Amygdala (tissue), 56 donors: Measurements from ENCODE around the gene FGF22.
A peak's percentile ranks its signal among the peaks of the same experiment; 100 is the strongest.

ENCODE experiments used
- DNase-seq, 56 donors: peaks; one replicate each; lab custom pipeline; 2025; lab: John Stamatoyannopoulos, UW

Gene FGF22

DNA sequence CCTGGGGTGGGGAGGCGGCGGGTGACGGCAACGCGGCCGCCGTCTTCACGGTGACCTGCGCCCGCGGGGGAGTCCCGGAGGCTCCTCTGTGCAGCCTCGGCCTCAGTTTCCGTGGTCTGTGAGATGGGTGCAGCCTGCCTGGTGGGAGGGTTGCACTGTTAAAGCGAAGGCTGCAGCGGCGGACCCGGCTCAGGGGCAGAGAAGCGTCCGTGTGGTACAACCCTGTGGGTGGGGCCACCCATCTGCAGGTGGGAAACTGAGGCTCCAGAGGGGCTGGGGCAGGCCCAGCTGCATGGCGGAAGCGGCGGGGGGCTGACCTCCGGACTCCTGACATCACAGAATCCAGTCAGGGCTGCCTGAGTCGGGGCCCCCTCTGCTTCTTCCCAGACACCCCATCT lies 481 bp downstream of the FGF22 start:
- DNase-seq, result no peak

DNA sequence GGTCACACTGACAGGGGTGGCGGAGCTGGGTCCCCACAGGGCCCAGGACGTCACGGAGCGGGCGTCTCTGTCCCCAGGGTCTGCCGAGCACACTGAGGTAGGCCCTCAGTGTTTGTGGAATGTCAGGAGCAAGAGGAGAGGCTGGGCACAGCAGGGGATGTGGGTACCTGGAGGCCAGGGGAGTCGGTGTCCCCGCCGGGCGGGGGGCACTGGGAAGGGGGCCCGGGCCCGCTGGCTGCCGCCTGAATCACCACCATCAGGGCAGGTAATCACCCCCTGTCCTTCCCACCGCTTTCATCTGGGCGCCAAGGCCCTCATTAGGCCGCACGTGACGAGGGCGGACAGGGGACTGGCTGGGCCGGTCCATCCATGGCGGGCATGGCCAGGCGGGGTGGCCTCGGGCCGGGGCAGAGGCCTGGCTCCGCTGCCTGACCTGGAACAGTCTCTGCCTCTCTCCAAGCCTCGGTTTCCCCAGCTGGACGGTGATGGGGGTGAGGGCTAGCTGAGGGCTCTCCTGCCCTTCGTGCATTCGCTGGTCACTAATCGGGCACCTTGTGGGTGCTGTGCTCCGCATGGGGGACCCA lies 1.0 kb downstream of the FGF22 start:
- no peak for DNase-seq

DNA sequence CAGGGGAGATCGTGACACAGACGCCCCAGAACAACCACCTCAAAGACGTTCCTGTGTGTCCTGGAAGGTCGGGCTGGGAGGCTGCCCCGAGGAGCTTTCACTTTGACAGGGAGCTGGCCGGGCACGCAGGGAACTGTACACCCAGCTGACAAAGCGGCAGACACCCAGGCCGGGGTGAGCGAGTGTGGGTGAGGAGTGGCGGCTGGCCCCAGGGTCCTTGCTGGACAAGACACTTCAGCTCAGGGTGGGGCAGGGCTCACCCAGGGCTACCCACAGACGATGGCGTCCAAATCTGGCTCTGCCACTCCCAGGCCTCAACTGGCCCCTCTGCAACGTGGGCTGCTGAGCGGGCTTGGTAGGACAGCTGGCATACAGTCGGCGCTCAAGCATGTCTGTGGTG lies 2.0 kb downstream of the FGF22 start:
- no peak for DNase-seq

DNA sequence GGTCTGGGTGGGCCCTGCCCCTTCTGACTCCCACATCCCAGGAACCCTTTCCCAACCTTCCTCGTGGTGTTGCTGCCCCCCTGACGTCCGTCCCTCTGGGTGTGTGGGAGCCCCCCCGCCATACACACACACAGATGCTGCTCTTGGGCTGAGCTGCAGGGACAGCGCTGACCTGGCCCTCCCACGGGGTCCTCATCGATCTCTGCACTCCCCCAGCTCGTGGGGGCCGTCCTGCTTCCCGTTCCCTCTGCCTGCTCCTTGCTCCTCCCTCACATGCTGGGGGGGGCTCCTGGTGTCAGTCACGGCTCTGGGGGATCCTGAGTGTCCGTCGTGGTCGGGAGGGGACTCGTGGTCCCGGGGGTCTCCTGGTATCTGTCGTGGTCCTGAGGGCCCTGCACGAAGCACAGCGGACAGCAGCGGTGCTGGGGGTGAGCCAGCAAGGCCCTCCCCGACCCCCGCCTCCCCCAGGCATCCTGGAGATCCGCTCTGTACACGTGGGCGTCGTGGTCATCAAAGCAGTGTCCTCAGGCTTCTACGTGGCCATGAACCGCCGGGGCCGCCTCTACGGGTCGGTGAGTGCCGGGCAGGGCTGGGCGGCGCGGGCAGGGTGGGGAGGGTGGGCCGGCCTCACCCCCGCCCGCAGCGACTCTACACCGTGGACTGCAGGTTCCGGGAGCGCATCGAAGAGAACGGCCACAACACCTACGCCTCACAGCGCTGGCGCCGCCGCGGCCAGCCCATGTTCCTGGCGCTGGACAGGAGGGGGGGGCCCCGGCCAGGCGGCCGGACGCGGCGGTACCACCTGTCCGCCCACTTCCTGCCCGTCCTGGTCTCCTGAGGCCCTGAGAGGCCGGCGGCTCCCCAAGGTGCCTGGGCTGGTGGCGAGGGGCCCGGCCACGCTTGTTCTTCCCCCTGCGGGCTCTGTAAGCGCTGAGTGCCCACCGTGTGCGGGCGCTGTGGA lies 3.4 kb downstream of the FGF22 start:
- no peak for DNase-seq

DNA sequence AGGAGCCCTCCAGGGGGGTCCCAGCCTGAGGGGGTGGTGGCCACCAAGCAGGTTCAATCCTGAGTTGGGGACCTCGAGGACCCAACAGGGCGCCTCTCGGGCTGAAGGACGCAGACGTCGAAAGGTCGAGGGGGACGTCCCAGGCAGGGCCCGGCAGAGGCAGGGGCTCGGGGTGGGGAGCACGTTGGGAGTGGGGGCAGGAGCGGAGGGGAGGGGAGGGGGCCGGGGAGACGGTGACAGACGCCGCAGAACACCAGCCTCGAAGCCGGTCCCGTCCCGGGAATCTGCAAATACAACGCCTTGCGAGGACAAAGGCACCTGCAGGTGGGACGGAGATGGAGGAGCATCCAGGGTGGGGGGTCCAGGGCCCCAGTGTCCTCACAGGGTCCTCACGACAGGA lies 4.1 kb downstream of the FGF22 start:
- DNase-seq, result no peak

DNA sequence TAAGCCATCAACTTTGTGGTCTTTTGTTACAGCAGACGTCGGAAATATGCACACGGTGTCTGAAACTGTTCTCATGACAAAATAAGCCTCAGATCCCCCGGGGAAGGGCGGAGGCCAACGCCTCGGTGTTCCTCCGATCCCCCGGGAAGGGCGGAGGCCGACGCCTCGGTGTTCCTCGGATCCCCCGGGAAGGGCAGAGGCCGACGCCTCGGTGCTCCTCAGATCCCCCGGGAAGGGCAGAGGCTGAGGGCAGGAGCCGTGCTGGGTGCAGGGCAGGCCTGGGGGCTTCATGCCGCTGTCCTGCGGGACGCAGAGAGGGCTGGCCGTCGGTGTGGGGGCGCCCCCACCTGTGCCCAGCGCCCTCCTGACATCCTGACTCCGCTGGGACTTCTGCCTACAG lies 4.7 kb downstream of the FGF22 start:
- DNase-seq, result no peak

DNA sequence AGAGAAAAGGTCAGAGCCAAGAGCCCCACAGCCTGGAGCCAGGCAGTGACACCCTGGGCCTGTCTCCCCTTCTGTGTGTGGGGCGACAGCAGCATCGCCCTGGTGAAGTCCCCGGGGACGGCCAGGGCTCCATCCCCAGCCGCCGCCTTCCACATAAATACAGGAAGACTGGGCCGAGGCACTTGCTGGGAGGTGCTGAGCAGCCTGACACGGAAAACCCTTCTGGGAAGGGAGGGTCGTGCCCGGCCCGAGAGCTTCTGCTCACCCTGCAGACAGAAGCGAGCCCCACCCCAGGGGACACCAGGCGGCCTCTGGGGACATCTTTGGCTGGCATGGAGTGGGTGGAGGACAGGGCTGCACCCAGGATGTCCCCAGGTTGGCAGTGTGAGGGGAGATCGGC lies 5.1 kb downstream of the FGF22 start:
- DNase-seq, result no peak

DNA sequence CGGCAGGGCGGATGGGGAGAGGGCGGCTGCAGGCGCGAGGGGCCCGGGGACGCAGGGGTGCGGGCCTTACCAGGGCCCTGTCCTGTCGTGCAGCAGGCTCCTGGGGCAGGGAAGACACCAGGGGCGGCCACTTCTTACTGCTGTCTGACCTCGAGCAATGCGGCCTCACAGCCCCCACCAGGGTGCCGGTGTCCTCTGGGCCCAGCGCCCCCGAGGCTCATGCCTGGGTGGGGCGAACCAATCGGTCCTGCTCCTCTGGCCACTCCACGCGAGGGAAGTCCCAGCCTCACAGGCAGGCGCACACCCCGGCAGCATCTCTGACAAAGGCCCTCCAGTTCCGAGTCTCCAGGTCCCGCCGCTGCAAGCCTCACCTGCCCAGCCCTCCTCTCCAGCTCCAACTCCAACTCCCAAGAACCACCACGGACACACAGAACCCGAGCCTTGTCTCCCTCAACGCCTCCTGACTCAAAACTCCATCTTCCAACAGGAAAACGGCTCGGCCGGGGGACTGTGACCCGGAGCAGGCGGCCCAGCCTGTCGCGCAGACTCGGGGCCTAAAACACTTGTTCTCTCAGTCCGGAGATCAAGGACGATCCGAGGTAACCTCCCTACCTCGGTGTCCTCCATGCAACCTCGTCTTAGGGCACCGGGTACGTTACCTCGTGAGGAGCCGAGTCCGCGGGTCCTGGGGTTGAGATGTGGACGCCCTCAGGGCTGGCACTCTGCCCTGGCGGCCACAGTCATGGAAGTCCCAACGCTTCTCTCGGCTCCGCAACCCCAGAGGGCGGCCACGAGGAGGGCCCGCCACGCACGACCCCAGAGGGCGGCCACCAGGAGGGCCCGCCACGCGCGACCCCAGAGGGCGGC lies 6.5 kb downstream of the FGF22 start:
- no peak for DNase-seq

DNA sequence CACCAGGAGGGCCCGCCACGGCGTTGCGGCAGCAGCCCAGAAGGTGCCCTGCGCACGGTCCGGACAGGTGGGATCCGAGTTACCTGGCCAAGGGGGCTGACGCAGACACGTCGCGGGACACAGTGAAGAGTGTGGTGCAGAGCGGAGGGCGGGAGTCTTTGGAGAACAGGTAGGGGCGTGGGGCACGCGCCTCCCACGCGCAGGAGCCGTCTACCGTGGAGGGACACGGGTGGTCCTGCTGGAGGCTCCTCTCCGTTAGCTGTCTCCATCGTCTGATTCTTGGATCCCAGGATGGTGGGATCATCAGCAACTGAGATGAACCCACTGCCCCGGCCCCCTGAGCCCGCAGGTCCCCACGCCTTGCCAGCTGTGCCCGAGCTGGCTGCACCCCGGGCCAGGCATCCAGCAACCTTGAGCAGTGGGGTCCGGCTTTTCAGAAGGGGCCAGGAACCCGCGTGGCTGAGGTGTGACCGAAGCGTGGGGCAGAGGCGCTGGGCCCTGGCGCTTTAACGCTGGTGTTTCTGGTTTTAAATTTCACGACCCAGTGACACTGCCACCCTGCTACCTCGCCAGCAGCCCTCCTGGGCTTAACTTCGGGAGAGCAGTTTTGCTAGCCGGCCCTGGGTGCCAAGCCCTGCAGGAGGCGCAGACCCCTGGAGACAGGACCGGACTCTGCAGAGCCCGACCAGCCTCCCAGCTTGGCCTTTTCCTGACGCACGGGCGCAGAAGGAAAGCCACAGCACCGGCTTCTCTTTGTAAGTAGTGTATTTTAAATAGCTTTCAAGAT lies 7.3 kb downstream of the FGF22 start:
- DNase-seq, result no peak

DNA sequence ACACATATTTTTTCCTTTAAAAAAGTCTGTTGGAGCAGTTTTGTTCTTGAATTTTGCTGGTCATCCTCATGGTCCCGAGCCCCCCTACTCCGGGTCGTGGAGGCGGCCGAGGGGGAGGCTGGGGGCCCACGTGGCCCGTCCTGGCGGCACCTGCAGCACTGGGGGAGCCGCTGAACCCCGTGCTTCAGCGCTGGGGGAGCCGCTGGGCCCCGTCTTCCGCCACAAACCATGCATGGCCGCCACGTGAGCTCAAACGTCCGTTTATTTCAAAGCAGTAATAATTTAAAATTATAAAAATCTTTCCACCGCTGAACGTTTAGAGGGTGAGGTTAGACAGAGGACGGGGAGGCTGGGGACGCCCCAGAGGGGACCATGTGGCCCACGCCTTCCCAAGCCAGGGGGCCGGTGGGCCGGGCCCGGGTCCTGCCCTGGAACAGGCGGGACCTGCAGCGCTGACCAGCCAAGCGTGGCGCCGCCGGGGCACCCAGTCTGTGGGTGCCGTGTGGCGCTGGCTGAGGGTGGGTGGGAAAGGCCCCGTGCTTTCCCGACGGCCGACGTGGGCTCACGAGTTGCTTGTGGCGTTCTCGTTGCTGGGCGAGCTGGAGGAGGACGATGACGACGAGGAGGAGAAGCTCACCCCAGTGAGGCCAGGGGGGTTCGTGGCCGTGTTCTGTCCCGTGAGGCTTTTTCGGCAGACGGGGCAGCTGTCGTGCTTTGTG lies 8.0 kb downstream of the FGF22 start:
- DNase-seq, result no peak

DNA sequence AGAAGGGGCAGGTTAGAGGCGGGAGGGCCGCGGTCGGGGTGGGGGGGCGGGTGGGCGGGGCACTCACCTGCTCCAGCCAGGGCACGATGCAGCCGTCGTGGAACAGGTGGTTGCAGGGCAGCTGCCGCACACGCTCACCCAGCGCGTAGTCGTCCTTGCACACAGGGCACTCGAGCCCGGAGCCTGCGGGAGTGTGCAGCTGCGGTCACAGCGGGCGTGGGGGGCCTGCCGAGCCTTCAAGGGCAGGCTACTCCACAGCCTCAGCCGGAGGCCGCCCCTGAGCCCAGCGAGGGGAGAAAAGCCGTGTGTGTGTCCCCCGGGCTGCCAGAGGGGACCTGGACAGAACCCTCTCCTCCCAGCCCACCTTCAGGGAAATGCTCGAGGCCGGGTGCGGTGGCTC lies 8.6 kb downstream of the FGF22 start:
- DNase-seq, result no peak

DNA sequence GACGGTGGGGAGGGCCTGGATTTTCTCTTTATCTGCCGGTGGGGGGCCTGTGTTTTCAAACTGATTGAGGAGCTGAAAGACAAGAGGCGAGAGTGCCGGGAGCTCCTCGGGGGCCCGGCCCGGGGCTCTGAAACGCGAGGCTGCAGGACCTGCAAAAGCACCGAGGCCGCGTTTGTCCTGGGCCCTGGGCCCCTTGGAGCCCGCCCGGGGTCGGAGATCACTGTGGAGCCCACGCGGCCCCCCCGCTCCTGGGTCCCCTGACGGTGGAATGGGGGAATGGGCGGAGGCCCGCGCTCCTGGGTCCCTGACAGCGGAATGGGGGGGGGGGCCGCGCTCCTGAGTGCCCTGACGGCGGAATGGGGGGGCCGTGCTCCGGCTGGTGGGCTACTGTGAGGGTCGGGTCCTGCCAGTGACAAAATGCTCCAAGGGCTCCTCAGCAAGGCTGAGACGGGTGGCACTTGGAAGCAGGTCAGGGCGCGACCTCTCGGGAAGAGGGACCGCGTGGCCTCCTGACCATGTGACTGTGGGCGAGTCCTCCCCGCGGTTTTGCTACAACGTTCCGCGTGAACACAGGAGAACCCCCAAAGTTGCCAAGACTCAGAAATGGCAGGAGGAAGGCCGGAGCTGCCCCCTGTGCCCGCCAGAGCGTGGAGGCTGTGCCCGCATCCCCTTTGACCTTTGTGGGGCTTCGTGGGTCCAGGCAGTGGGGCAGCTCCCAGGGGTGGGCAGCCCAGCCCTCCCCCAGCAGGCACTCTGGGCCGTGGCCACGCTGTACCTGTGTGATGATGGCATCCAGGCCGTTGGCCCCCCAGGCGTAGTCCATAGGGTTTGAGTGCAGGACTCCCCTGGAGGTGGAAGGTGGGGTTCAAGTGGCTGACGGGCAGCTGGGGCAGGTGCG lies 9.5 kb downstream of the FGF22 start:
- DNase-seq, result peak in 1 of 56 donors; percentile 10

DNA sequence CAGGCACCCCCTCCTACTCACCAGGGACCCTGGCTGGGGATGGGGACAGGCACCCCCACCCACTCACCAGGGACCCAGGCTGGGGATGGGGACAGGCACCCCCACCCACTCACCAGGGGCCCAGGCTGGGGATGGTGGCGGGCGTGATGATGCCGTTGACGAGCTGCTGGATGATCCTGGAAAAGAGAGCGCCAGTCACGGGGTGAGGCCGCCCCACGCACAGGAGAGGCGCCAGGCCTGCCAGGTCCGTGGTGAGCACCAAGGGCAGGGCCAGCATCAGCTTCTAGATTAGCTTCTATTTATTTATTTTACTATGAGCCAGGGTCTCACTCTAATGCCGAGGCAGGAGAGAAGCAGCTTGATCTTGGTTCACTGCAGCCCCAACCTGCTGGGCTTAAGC lies 10.4 kb downstream of the FGF22 start:
- DNase-seq, result no peak

DNA sequence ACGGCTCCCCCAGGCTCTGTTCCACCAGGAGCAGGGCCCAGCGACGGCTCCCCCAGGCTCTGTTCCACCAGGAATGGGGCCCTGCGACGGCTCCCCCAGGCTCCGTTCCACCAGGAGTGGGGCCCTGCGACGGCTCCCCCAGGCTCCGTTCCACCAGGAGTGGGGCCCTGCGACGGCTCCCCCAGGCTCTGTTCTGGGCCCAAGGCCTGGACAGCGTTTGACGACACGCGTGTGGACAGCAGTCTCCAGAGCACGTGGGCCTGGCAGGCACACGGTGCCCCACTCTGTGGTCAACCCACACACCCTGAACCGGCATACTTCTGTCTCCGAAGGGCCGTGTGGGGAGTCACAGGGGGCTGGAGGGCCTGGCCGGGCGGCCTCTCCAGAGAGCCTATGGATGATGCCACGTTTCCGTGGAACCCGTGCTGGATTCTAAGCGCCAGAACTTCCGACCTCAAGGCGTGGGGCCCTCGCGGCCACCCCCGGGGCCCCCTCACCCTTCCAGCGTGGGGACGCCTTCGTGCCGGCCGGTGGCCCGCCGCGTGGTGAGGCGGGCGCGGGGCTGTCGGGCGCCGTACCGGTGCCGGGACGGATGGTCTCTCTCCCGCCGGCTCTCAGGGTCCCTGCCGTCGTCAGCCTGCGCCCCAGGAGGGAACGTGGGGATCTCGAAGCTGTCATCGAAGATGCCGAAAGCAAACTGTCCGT lies 11.6 kb downstream of the FGF22 start:
- no peak for DNase-seq

DNA sequence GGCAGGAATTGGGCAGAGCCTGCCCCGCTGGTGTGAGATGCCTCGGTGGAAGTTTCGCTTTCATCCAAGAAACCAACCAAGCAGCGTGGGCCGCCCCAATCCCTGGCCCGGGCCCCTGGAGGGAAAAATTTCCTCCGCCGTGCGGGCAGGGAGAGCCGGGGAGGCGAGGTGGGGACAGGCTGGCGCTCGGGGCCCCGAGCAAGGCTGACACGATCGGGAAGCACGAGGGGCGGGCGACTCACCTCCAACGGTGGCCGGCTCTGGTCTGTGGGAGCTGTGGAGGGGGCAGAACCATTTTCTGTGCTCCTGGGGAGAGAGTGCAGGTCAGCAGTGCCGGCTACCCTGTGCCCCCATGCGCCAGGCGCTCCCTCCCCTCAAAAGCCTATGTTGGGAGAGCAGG lies 12.3 kb downstream of the FGF22 start:
- no peak for DNase-seq

DNA sequence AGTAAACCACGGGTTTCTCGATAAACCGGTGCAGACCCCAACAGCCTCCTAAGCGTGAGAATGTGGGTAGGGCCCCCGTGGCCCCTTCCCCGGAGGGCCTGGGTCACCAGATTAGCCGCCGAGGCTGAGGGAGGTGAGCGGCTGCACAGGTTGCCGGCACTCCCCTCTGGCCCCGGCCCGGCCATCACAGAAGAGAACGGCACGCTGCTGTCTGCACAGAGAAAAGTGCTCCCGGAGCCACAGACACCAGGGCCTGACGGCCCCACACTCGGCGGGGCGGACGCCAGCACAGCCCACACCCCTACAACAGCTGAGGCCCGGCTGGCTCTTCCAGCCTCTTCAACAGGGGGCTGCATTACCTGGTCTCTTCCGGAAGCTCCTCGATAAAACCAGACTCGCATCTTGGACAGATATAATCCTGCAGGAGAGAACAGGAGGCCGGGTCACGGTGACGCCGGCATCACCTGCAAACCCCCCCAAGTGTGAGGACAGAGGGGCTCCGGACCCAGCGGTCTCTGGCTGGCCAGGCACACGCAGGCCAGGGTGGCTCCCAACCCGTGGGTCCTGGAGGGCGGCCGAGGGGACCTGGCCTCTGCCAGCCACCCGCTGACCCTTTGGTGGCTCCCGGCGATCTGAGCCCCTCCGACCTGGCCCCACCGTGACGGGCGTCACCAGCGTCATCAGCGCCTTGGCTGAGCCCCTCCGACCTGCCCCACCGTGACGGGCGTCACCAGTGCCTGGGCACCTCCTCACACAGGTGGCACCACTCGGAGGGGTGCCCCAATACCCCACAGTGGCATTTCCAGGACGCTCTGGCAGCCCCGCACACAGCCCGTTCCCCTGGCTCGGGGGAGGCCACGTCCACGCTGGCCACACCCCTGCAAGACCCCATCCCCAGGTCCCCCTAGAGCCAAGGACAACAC lies 13.0 kb downstream of the FGF22 start:
- no peak for DNase-seq

DNA sequence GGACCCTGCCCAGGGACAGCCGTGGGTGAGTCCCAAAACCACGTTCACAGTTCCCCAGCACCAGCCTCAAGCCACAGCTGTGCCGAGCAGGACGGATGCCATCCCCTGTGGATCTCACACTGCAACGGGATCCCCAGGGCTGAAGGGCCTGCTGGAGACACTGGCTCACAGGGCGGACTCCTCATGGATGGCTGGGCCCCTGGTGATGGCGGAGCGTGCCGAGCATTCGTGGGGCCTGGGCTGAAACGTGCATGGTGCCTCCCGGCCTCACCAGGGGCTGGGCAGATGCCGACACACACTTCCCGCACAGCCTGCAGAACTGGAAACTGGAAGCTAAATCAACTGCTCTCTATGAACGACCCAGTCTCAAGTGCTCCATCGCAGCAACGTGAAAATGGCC lies 13.7 kb downstream of the FGF22 start:
- DNase-seq, result no peak
